ENCODE measurements around the gene CZIB. TPM values are rescaled to one million over a fixed set of nuclear protein-coding genes. Genes with fewer than 3 reads are reported as not detected.

CZIB gene
- polyA plus RNA-seq, 2 of the 4 experiments (the other 2 are of a cell fraction), result 33.1 to 66.2 TPM

- Histone ChIP-seq H3K4me3 (no peak overlapping the region), H3K9me3 (no peaks in the 10 kb centered on the region), H3K4me2 (no peak overlapping the region), H3K4me1 (peaks cover 6% of the 10 kb centered on the region; the same call in 2 of the 3 replicates), H3K27ac (no peak overlapping the region)
- DNase-seq (ENCODE audit: low read depth in 1 of 2, low spot score in 1 of 2), result no peak
- ChIA-PET POLR2A (no interaction called here), CTCF (interaction anchor here (2.2 kb wide), 1 partner anchor 267 kb away, joined by 9 read pairs; the partner anchor contains the start of gene ECHDC2)
- no peak for FAIRE-seq
- 70% methylated on average over 4 of the region's 4 CpGs for WGBS (ENCODE audit: missing lambda C conversion rate)
- ATAC-seq, result no peak
- TF ChIP-seq KDM5A (IDR thresholded peaks at IDR 0.05) (no peak), GATA3 (IDR thresholded peaks at IDR 0.05; ENCODE audit: borderline replicate concordance) (no peak), HEYL (CRISPR knock-in tag; IDR thresholded peaks at IDR 0.05) (no peak), CEBPB (IDR thresholded peaks at IDR 0.05) (no peak), RARB (CRISPR knock-in tag; IDR thresholded peaks at IDR 0.05) (no peak), MAZ (IDR thresholded peaks at IDR 0.05; ENCODE audit: borderline replicate concordance, low read depth, low read length) (no peak)
- TF ChIP-seq, protein P1, sequence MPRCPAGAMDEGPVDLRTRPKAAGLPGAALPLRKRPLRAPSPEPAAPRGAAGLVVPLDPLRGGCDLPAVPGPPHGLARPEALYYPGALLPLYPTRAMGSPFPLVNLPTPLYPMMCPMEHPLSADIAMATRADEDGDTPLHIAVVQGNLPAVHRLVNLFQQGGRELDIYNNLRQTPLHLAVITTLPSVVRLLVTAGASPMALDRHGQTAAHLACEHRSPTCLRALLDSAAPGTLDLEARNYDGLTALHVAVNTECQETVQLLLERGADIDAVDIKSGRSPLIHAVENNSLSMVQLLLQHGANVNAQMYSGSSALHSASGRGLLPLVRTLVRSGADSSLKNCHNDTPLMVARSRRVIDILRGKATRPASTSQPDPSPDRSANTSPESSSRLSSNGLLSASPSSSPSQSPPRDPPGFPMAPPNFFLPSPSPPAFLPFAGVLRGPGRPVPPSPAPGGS (IDR thresholded peaks at IDR 0.05), result no peak
- TF ChIP-seq, protein P2, sequence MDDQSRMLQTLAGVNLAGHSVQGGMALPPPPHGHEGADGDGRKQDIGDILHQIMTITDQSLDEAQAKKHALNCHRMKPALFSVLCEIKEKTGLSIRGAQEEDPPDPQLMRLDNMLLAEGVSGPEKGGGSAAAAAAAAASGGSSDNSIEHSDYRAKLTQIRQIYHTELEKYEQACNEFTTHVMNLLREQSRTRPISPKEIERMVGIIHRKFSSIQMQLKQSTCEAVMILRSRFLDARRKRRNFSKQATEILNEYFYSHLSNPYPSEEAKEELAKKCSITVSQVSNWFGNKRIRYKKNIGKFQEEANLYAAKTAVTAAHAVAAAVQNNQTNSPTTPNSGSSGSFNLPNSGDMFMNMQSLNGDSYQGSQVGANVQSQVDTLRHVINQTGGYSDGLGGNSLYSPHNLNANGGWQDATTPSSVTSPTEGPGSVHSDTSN (IDR thresholded peaks at IDR 0.05), result no peak
Measured at GRCh38 chr1:53188099-53188498, 32.3 kb downstream of the CZIB start.

GRCh38 chr1:53187401-53187800 is 33.0 kb downstream of the CZIB start:
- 60% methylated on average over 1 of the region's 1 CpG for WGBS (ENCODE audit: missing lambda C conversion rate)
- Histone ChIP-seq H3K4me1 (peaks cover 11% of the 10 kb centered on the region; the same call in 2 of the 3 replicates), H3K27ac (no peak overlapping the region), H3K9me3 (no peaks in the 10 kb centered on the region), H3K4me3 (no peak overlapping the region), H3K4me2 (no peak overlapping the region)
- FAIRE-seq (no peak), DNase-seq (ENCODE audit: low read depth in 1 of 2, low spot score in 1 of 2) (no peak), ATAC-seq (no peak)
- TF ChIP-seq BHLHE40 (IDR thresholded peaks at IDR 0.05; ENCODE audit: low read depth, low read length) (no peak), EP300 (IDR thresholded peaks at IDR 0.05) (no peak), HOXA7 (CRISPR knock-in tag; IDR thresholded peaks at IDR 0.05) (no peak), HEYL (CRISPR knock-in tag; IDR thresholded peaks at IDR 0.05) (no peak), ELK1 (IDR thresholded peaks at IDR 0.05; ENCODE audit: low read depth, low read length) (no peak), SREBF2 (IDR thresholded peaks at IDR 0.05) (no peak), POLR2AphosphoS2 (conservative IDR thresholded peaks at IDR 0.05; ENCODE audit: low read length) (no peak), JUNB (IDR thresholded peaks at IDR 0.05) (no peak), JUN (IDR thresholded peaks at IDR 0.05) (no peak), ZC3H11A (IDR thresholded peaks at IDR 0.05) (no peak), ZSCAN20 (CRISPR knock-in tag; IDR thresholded peaks at IDR 0.05) (no peak), PHF8 (IDR thresholded peaks at IDR 0.05; ENCODE audit: borderline replicate concordance, low read depth) (no peak), FOSL2 (IDR thresholded peaks at IDR 0.05) (no peak), FOSL2 (CRISPR knock-in tag; IDR thresholded peaks at IDR 0.05) (no peak), CHD4 (IDR thresholded peaks at IDR 0.05; ENCODE audit: borderline replicate concordance) (no peak)
- TF ChIP-seq, protein P2 (IDR thresholded peaks at IDR 0.05), result no peak
- TF ChIP-seq, protein P3, sequence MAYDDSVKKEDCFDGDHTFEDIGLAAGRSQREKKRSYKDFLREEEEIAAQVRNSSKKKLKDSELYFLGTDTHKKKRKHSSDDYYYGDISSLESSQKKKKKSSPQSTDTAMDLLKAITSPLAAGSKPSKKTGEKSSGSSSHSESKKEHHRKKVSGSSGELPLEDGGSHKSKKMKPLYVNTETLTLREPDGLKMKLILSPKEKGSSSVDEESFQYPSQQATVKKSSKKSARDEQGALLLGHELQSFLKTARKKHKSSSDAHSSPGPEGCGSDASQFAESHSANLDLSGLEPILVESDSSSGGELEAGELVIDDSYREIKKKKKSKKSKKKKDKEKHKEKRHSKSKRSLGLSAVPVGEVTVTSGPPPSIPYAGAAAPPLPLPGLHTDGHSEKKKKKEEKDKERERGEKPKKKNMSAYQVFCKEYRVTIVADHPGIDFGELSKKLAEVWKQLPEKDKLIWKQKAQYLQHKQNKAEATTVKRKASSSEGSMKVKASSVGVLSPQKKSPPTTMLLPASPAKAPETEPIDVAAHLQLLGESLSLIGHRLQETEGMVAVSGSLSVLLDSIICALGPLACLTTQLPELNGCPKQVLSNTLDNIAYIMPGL (CRISPR knock-in tag; IDR thresholded peaks at IDR 0.05; ENCODE audit: borderline replicate concordance), result no peak
- ChIA-PET CTCF (interaction anchor here (0.8 to 2.3 kb wide), 7 partner anchors 11 to 283 kb away, joined by 3 to 10 read pairs (median 4); partner anchors contain the start of gene ECHDC2), POLR2A (no interaction called here)

All from A549 (cell line).